Measurements from ENCODE around the gene FAM210A. TPM values are rescaled to one million over a fixed set of nuclear protein-coding genes. Genes with fewer than 3 reads are reported as not detected.

FAM210A gene
- total RNA-seq, 2 experiments from 2014 or later = 23.1 to 30.6 TPM

- H3K9me2 ChIP-seq (ENCODE audit: insufficient read depth, low read length) = no peaks in the 10 kb centered on the region
- no peak overlapping the region for H3K27ac ChIP-seq (ENCODE audit: low read depth, low read length, poor library complexity, severe bottlenecking)
- DNase-seq (ENCODE audit: low spot score) = no peak
- H3K4me1 ChIP-seq (ENCODE audit: insufficient read depth, low read length, poor library complexity, severe bottlenecking) = peaks cover 2% of the 10 kb centered on the region
- H3K4me3 ChIP-seq (ENCODE audit: low read depth, low read length, poor library complexity, severe bottlenecking) = no peak overlapping the region
- no TSS peak for BruUV-seq (replicated peaks)
- ChIA-PET CTCF (ENCODE audit: unreplicated experiment) (no interaction called here), POLR2A (no interaction called here)
- peaks cover 17% of the 10 kb centered on the region; the same call in 1 of the 2 replicates for H3K9me3 ChIP-seq (ENCODE audit: low read length)
- H3K36me3 ChIP-seq (ENCODE audit: insufficient read depth, low read length) = peaks cover 61% of the 10 kb centered on the region
- H3K4me2 ChIP-seq (ENCODE audit: low read length) = no peak overlapping the region
- H3K79me2 ChIP-seq (ENCODE audit: insufficient read depth, low read depth, low read length) = no peaks in the 10 kb centered on the region
- H2AFZ ChIP-seq (ENCODE audit: low read length) = no peak overlapping the region
- H4K20me1 ChIP-seq (ENCODE audit: insufficient read depth, low read length) = no peaks in the 10 kb centered on the region
- no peak for TF ChIP-seq CTCF (conservative IDR thresholded peaks at IDR 0.05; ENCODE audit: low read length)
- no peak for TF ChIP-seq EZH2phosphoT487 (IDR thresholded peaks at IDR 0.05; ENCODE audit: borderline replicate concordance, low read depth, low read length)
- intact Hi-C loops (cut with micrococcal nuclease; ENCODE audit: unreplicated experiment) = no loop called here
These were observed 91.3 kb downstream of the FAM210A start for GRCh38 chr18:13635046-13635445.

- Histone ChIP-seq H3K4me1 (ENCODE audit: insufficient read depth, low read length, poor library complexity, severe bottlenecking) (peaks cover 13% of the 10 kb centered on the region), H3K4me2 (ENCODE audit: low read length) (no peak overlapping the region), H3K27ac (ENCODE audit: low read depth, low read length, poor library complexity, severe bottlenecking) (no peak overlapping the region), H3K36me3 (ENCODE audit: insufficient read depth, low read length) (peaks cover 53% of the 10 kb centered on the region), H3K4me3 (ENCODE audit: low read depth, low read length, poor library complexity, severe bottlenecking) (no peak overlapping the region), H4K20me1 (ENCODE audit: insufficient read depth, low read length) (no peaks in the 10 kb centered on the region), H3K79me2 (ENCODE audit: insufficient read depth, low read depth, low read length) (no peaks in the 10 kb centered on the region; the same call in 1 of the 2 replicates), H3K9me3 (ENCODE audit: low read length) (peaks cover 17% of the 10 kb centered on the region; the same call in 1 of the 2 replicates), H3K9me2 (ENCODE audit: insufficient read depth, low read length) (no peaks in the 10 kb centered on the region), H2AFZ (ENCODE audit: low read length) (no peak overlapping the region)
- intact Hi-C loops (cut with micrococcal nuclease; ENCODE audit: unreplicated experiment) = no loop called here
- CTCF ChIA-PET (ENCODE audit: unreplicated experiment) = no interaction called here
- no peak for DNase-seq (ENCODE audit: low spot score)
- POLR2A ChIA-PET = interaction anchor here (0.6 to 1.4 kb wide), 2 partner anchors 10 to 68 kb away, joined by 3 read pairs; no protein-coding TSS in a partner anchor
- no TSS peak for BruUV-seq (replicated peaks)
- TF ChIP-seq EZH2phosphoT487 (IDR thresholded peaks at IDR 0.05; ENCODE audit: borderline replicate concordance, low read depth, low read length) = no peak
- TF ChIP-seq CTCF (conservative IDR thresholded peaks at IDR 0.05; ENCODE audit: low read length) = no peak
These were observed 92.7 kb downstream of the FAM210A start for GRCh38 chr18:13633700-13634099.

DNA sequence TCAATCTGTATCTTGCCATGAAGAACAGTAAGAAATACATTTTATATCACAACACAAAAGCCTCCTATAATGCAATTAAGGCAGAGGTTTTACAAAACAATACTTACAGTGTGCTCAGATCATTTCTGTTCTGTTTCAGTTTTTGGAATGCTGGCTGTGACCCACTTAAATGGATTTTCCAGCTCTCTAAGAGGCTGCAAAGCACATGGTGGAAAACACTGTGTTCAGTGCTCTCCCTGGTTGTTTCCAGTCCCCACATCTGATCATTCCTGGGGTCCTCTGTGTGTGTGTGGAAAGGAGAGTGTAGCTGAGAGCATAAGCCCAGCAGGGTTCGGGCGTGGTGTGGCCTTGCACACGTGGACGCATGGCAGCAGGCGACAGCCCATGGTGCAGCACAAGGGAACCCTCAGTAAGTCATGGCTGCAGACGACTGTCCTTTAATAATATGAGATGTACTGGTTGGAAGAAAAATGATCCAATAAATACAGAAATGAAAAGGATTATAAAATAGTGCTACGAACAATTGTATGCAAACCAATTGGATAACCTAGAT is 95.6 kb downstream of the FAM210A start:
- H3K4me1 ChIP-seq (ENCODE audit: insufficient read depth, low read length, poor library complexity, severe bottlenecking) = peaks cover 13% of the 10 kb centered on the region
- H2AFZ ChIP-seq (ENCODE audit: low read length) = no peak overlapping the region
- CTCF ChIA-PET (ENCODE audit: unreplicated experiment) = interaction anchor here (1.4 kb wide), 1 partner anchor 72 kb away, joined by 4 read pairs; no protein-coding TSS in a partner anchor
- H3K4me2 ChIP-seq (ENCODE audit: low read length) = no peak overlapping the region
- no peak overlapping the region for H3K27ac ChIP-seq (ENCODE audit: low read depth, low read length, poor library complexity, severe bottlenecking)
- intact Hi-C loops (cut with micrococcal nuclease; ENCODE audit: unreplicated experiment) = loop anchor here (1.0 kb wide), 1 partner anchor 72 kb away; no protein-coding TSS in a partner anchor
- TF ChIP-seq EZH2phosphoT487 (IDR thresholded peaks at IDR 0.05; ENCODE audit: borderline replicate concordance, low read depth, low read length) (no peak), CTCF (conservative IDR thresholded peaks at IDR 0.05; ENCODE audit: low read length) (no peak)
- H4K20me1 ChIP-seq (ENCODE audit: insufficient read depth, low read length) = no peaks in the 10 kb centered on the region
- peaks cover 17% of the 10 kb centered on the region; the same call in 1 of the 2 replicates for H3K9me3 ChIP-seq (ENCODE audit: low read length)
- no peaks in the 10 kb centered on the region; the same call in 1 of the 2 replicates for H3K79me2 ChIP-seq (ENCODE audit: insufficient read depth, low read depth, low read length)
- H3K9me2 ChIP-seq (ENCODE audit: insufficient read depth, low read length) = no peaks in the 10 kb centered on the region
- BruUV-seq (replicated peaks) = no TSS peak
- H3K4me3 ChIP-seq (ENCODE audit: low read depth, low read length, poor library complexity, severe bottlenecking) = no peak overlapping the region
- DNase-seq (ENCODE audit: low spot score) = no peak
- H3K36me3 ChIP-seq (ENCODE audit: insufficient read depth, low read length) = peaks cover 53% of the 10 kb centered on the region
- POLR2A ChIA-PET = interaction anchor here (0.6 kb wide), 1 partner anchor 111 kb away, joined by 3 read pairs; no protein-coding TSS in a partner anchor
